Breast epithelium (tissue), 4 donors: ENCODE measurements around the gene NKX2-8. TPM values are rescaled to one million over a fixed set of nuclear protein-coding genes. Genes with fewer than 3 reads are reported as not detected.

Source experiments
- DNase-seq, 2 donors: peaks; one replicate each; pipeline ENCODE4 v3.0.0-alpha.2; 2019; ENCODE audit warnings: low spot score in 2 of 2
- H3K27ac ChIP-seq, 2 donors: fragments of 200-600 bp; sonication (generic) in 1 of 2; one replicate each; pipeline ENCODE4 v1.5.1; 2016 to 2019; ENCODE audit warnings: mild to moderate bottlenecking in 1 of 2
- H3K27me3 ChIP-seq, 2 donors: fragments of 200-600 bp; sonication (generic) in 1 of 2; one replicate each; pipeline versions ENCODE4 v1.5.1 to v1.6.0; 2017 to 2019; ENCODE audit warnings: control low read depth in 1 of 2, mild to moderate bottlenecking in 1 of 2
- H3K36me3 ChIP-seq: fragments of 200-600 bp; one replicate; pipeline ENCODE4 v1.5.1; 2019
- H3K4me1 ChIP-seq, 2 donors: fragments of 200-600 bp; sonication (generic); one replicate each; pipeline ENCODE4 v1.5.1; 2016 to 2019; ENCODE audit warnings: control low read depth in 1 of 2
- H3K4me3 ChIP-seq, 3 donors: fragments of 200-600 bp; sonication (generic); 1 replicate in 2 of 3; 2 replicates in 1 of 3; pipeline ENCODE4 v1.5.1; 2016 to 2019; ENCODE audit warnings: mild to moderate bottlenecking in 3 of 3, moderate library complexity in 2 of 3
- H3K9me3 ChIP-seq, 2 donors: fragments of 200-600 bp; sonication (generic) in 1 of 2; one replicate each; pipeline ENCODE4 v1.5.1; 2016 to 2019; ENCODE audit warnings: control low read depth in 1 of 2
- POLR2A ChIP-seq: fragments of 450-650 bp; IDR thresholded peaks from one replicate; pipeline ENCODE4 v1.6.1; 2016; ENCODE audit warnings: antibody characterized with exemption, mild to moderate bottlenecking, moderate library complexity
- POLR2AphosphoS5 ChIP-seq, 3 donors: sonication (generic); formaldehyde crosslinking; IDR thresholded peaks; one replicate each; pipeline ENCODE4 v1.6.1; 2017; ENCODE audit warnings: antibody characterized with exemption in 3 of 3
- intact Hi-C: fragments of 100-400 bp; cut with DNase I; formaldehyde crosslinking; loops from one replicate; pipeline ENCODE4 v1.15.1; 2023; ENCODE audit warnings: low total_unique reads
- total RNA-seq, 3 donors: library from RNA; depleted of rRNA; stranded (reverse); fragments of >200 nt; gene quantifications; one replicate each; pipeline ENCODE4 v1.1.0, GENCODE V29; 2016
- TF ChIP-seq, protein P1 (sequence below), 3 donors: fragments of 450-650 bp; IDR thresholded peaks; one replicate each; pipeline ENCODE4 v1.5.1; 2016 to 2017; ENCODE audit warnings: antibody characterized with exemption in 3 of 3, mild to moderate bottlenecking in 3 of 3, moderate library complexity in 3 of 3

The NKX2-8 gene
- total RNA-seq, 3 donors from 2014 or later, result 0.73 TPM; not detected in 2

DNA sequence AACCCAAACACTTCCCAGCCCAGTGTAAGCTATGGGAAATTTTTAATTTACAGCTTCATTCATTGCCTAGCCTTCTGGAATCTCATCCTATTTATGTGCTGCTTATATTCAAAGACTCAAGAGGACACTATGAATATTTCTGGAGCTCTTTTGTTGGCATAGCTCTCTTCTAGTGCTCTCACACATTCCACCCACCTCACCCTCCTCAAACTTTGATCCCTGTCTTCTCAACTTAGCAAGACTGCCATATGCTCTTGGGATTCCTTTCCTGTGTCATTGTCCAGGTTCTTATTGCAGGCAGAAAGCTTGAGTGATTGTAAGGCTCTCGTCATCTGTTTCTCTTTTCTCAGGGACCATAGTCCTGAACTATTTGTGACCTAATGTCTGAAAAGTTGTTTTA is 44.4 kb downstream of the NKX2-8 start:
- Histone ChIP-seq H3K27ac (no peak overlapping the region), H3K9me3 (peaks cover 0 to 5% of the 10 kb centered on the region in 2 donors), H3K36me3 (no peaks in the 10 kb centered on the region), H3K4me1 (no peaks in the 10 kb centered on the region), H3K27me3 (peaks cover 0 to 22% of the 10 kb centered on the region in 2 donors), H3K4me3 (no peak overlapping the region)
- TF ChIP-seq POLR2A (no peak), POLR2AphosphoS5 (IDR thresholded peaks at IDR 0.05) (no peak)
- TF ChIP-seq, protein P1, sequence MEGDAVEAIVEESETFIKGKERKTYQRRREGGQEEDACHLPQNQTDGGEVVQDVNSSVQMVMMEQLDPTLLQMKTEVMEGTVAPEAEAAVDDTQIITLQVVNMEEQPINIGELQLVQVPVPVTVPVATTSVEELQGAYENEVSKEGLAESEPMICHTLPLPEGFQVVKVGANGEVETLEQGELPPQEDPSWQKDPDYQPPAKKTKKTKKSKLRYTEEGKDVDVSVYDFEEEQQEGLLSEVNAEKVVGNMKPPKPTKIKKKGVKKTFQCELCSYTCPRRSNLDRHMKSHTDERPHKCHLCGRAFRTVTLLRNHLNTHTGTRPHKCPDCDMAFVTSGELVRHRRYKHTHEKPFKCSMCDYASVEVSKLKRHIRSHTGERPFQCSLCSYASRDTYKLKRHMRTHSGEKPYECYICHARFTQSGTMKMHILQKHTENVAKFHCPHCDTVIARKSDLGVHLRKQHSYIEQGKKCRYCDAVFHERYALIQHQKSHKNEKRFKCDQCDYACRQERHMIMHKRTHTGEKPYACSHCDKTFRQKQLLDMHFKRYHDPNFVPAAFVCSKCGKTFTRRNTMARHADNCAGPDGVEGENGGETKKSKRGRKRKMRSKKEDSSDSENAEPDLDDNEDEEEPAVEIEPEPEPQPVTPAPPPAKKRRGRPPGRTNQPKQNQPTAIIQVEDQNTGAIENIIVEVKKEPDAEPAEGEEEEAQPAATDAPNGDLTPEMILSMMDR (IDR thresholded peaks at IDR 0.05), result no peak
- no peak for DNase-seq
- intact Hi-C loops, result no loop called here

Other genes with a start within 250 kb of the NKX2-8 start
- gene NKX2-1, start 62.4 kb downstream of the NKX2-8 start, total RNA-seq, result not detected
- 1 to 10 TPM in 2 of 3 donors, under 1 TPM in 1; 0.64 to 4.9 (median 1.3) TPM for gene PAX9, start 79.2 kb upstream of the NKX2-8 start, total RNA-seq